ENCODE data around the gene NRXN3. TPM values are rescaled to one million over a fixed set of nuclear protein-coding genes. Genes with fewer than 3 reads are reported as not detected.
A peak's percentile ranks its signal among the peaks of the same experiment; 100 is the strongest.

The NRXN3 gene
- polyA plus RNA-seq, 1 of the 3 experiments (the other 2 are of a cell fraction): 1.6 TPM

DNA sequence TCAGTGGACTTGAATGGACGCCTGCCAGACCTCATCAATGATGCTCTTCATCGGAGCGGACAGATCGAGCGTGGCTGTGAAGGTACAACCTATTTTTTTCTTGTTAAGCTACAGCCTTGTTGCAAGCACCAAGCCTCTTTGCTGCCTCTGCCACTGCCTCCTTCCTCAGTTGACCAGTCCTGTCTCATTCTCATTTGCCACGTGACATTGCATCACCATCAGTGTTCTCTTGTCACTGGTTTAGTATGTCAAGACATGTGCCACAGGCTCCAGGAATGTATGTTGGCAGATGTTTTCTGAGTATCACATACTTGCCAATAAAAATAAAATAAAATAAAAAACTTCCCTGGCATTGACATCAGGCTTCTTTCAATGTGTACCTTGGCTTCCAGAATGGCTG is 798.1 kb downstream of the NRXN3 start:
- Histone ChIP-seq H3K36me3 (replicated peaks in 1 of 2; ENCODE audit: control insufficient read depth in 1 of 2, insufficient read depth in 2 of 2, low read length in 1 of 2) (no peaks in the 10 kb centered on the region), H3K27me3 (ENCODE audit: insufficient read depth) (no peaks in the 10 kb centered on the region), H4K20me1 (ENCODE audit: insufficient read depth) (no peaks in the 10 kb centered on the region), H3F3A (replicated peaks; ENCODE audit: insufficient read depth) (peaks cover 14% of the 10 kb centered on the region), H3K4me1 (ENCODE audit: control insufficient read depth in 1 of 2, insufficient read depth in 2 of 2, low read depth in 1 of 2, low read length in 1 of 2) (peaks cover 0 to 10% of the 10 kb centered on the region in 2 experiments; a peak in 3 of 4 replicates), H3K9ac (no peak overlapping the region), H2AFZ (ENCODE audit: low read depth) (no peak overlapping the region), H3K4me3 (ENCODE audit: low read depth in 2 of 2, low read length in 1 of 2) (no peak overlapping the region), H3K9me3 (no peaks in the 10 kb centered on the region), H3K27ac (ENCODE audit: low read depth in 2 of 2, low read length in 1 of 2) (peak overlapping the region in 1 of 2 experiments; percentile 78; a peak in 2 of 4 replicates), H3K9me2 (no peaks in the 10 kb centered on the region), H3K4me2 (0 out of 2 replicates have a peak overlapping the region, but pooled peaks have one; percentile 36), H3K79me2 (ENCODE audit: insufficient read depth) (no peaks in the 10 kb centered on the region)
- no peak for DNase-seq
- TF ChIP-seq, protein P1, sequence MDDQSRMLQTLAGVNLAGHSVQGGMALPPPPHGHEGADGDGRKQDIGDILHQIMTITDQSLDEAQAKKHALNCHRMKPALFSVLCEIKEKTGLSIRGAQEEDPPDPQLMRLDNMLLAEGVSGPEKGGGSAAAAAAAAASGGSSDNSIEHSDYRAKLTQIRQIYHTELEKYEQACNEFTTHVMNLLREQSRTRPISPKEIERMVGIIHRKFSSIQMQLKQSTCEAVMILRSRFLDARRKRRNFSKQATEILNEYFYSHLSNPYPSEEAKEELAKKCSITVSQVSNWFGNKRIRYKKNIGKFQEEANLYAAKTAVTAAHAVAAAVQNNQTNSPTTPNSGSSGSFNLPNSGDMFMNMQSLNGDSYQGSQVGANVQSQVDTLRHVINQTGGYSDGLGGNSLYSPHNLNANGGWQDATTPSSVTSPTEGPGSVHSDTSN (IDR thresholded peaks at IDR 0.05): no peak
- ChIA-PET CTCF (interaction anchor here (0.6 to 3.8 kb wide), 8 partner anchors 8 to 576 kb away, joined by 3 to 21 read pairs (median 3); no protein-coding TSS in a partner anchor), POLR2A (no interaction called here)
- 68% methylated on average over 6 of the region's 6 CpGs for WGBS (ENCODE audit: low lambda C conversion rate)

DNA sequence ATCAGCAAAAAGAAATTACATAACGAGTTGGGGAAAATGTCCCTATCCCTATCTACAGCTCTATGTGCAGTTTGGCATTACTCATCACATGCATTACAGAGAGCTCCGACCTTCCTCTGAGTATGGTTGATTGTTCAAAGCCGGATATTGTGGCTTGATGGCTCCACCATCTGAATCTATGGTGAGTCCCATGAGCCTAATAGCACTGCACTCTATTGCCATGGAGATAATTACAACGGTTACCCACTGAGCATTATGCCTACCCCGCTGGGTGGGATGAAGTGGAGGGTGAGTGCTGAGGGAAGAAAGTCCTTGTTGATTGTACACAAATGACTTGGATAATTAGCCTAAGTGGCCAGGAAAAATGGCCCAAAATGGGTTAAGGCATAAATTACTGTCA is 800.5 kb downstream of the NRXN3 start:
- no peak overlapping the region for H3K9ac ChIP-seq
- H4K20me1 ChIP-seq (ENCODE audit: insufficient read depth): no peaks in the 10 kb centered on the region
- H3K9me2 ChIP-seq: no peaks in the 10 kb centered on the region
- peaks cover 14% of the 10 kb centered on the region for H3F3A ChIP-seq (replicated peaks; ENCODE audit: insufficient read depth)
- POLR2A ChIA-PET: no interaction called here
- no peak for DNase-seq
- CTCF ChIA-PET: interaction anchor here (0.6 to 3.8 kb wide), 2 partner anchors 11 to 160 kb away, joined by 3 to 21 read pairs; no protein-coding TSS in a partner anchor
- H3K27ac ChIP-seq (ENCODE audit: low read depth in 2 of 2, low read length in 1 of 2): no peak overlapping the region
- H2AFZ ChIP-seq (ENCODE audit: low read depth): no peak overlapping the region
- no peaks in the 10 kb centered on the region for H3K36me3 ChIP-seq (replicated peaks in 1 of 2; ENCODE audit: control insufficient read depth in 1 of 2, insufficient read depth in 2 of 2, low read length in 1 of 2)
- no peaks in the 10 kb centered on the region for H3K27me3 ChIP-seq (ENCODE audit: insufficient read depth)
- 73% methylated on average over 5 of the region's 5 CpGs for WGBS (ENCODE audit: low lambda C conversion rate)
- no peaks in the 10 kb centered on the region for H3K9me3 ChIP-seq
- H3K4me2 ChIP-seq: no peak overlapping the region
- H3K79me2 ChIP-seq (ENCODE audit: insufficient read depth): no peaks in the 10 kb centered on the region
- H3K4me1 ChIP-seq (ENCODE audit: control insufficient read depth in 1 of 2, insufficient read depth in 2 of 2, low read depth in 1 of 2, low read length in 1 of 2): peaks cover 0 to 10% of the 10 kb centered on the region in 2 experiments; a peak in 3 of 4 replicates
- no peak overlapping the region for H3K4me3 ChIP-seq (ENCODE audit: low read depth in 2 of 2, low read length in 1 of 2)
- no peak for TF ChIP-seq EP300 (IDR thresholded peaks at IDR 0.05; ENCODE audit: borderline replicate concordance in 1 of 2, low read depth in 1 of 2, low read length in 1 of 2)
- TF ChIP-seq CHD2 (IDR thresholded peaks at IDR 0.05; ENCODE audit: low read length, partially characterized antibody): no peak
- TF ChIP-seq, protein P2, sequence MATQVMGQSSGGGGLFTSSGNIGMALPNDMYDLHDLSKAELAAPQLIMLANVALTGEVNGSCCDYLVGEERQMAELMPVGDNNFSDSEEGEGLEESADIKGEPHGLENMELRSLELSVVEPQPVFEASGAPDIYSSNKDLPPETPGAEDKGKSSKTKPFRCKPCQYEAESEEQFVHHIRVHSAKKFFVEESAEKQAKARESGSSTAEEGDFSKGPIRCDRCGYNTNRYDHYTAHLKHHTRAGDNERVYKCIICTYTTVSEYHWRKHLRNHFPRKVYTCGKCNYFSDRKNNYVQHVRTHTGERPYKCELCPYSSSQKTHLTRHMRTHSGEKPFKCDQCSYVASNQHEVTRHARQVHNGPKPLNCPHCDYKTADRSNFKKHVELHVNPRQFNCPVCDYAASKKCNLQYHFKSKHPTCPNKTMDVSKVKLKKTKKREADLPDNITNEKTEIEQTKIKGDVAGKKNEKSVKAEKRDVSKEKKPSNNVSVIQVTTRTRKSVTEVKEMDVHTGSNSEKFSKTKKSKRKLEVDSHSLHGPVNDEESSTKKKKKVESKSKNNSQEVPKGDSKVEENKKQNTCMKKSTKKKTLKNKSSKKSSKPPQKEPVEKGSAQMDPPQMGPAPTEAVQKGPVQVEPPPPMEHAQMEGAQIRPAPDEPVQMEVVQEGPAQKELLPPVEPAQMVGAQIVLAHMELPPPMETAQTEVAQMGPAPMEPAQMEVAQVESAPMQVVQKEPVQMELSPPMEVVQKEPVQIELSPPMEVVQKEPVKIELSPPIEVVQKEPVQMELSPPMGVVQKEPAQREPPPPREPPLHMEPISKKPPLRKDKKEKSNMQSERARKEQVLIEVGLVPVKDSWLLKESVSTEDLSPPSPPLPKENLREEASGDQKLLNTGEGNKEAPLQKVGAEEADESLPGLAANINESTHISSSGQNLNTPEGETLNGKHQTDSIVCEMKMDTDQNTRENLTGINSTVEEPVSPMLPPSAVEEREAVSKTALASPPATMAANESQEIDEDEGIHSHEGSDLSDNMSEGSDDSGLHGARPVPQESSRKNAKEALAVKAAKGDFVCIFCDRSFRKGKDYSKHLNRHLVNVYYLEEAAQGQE (IDR thresholded peaks at IDR 0.05; ENCODE audit: low read depth, low read length): no peak
- TF ChIP-seq, protein P3, sequence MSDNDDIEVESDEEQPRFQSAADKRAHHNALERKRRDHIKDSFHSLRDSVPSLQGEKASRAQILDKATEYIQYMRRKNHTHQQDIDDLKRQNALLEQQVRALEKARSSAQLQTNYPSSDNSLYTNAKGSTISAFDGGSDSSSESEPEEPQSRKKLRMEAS (IDR thresholded peaks at IDR 0.05; ENCODE audit: low read depth): no peak
- TF ChIP-seq GABPA (IDR thresholded peaks at IDR 0.05; ENCODE audit: low read depth): no peak
- TF ChIP-seq POLR2AphosphoS5 (IDR thresholded peaks at IDR 0.05; ENCODE audit: low read depth, low read length): no peak
- TF ChIP-seq, protein P1 (IDR thresholded peaks at IDR 0.05): no peak
- no peak for TF ChIP-seq RCOR1 (IDR thresholded peaks at IDR 0.05; ENCODE audit: low read length)
- no peak for TF ChIP-seq SIN3A (IDR thresholded peaks at IDR 0.05; ENCODE audit: borderline replicate concordance, low read depth, low read length)
- TF ChIP-seq EZH2phosphoT487 (IDR thresholded peaks at IDR 0.05; ENCODE audit: borderline replicate concordance, low read depth): no peak
- TF ChIP-seq RXRA (IDR thresholded peaks at IDR 0.05; ENCODE audit: borderline replicate concordance, low read depth): no peak
- TF ChIP-seq MEF2A (IDR thresholded peaks at IDR 0.05; ENCODE audit: borderline replicate concordance, low read depth): no peak
- no peak for TF ChIP-seq NFIC (IDR thresholded peaks at IDR 0.05; ENCODE audit: borderline replicate concordance)
- TF ChIP-seq FOSL2 (IDR thresholded peaks at IDR 0.05; ENCODE audit: borderline replicate concordance, low read depth): no peak
- TF ChIP-seq, protein P4, sequence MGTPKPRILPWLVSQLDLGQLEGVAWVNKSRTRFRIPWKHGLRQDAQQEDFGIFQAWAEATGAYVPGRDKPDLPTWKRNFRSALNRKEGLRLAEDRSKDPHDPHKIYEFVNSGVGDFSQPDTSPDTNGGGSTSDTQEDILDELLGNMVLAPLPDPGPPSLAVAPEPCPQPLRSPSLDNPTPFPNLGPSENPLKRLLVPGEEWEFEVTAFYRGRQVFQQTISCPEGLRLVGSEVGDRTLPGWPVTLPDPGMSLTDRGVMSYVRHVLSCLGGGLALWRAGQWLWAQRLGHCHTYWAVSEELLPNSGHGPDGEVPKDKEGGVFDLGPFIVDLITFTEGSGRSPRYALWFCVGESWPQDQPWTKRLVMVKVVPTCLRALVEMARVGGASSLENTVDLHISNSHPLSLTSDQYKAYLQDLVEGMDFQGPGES (IDR thresholded peaks at IDR 0.05; ENCODE audit: low read depth, low read length): no peak
- TF ChIP-seq TEAD4 (IDR thresholded peaks at IDR 0.05; ENCODE audit: borderline replicate concordance, insufficient read depth): no peak
- TF ChIP-seq, protein P5, sequence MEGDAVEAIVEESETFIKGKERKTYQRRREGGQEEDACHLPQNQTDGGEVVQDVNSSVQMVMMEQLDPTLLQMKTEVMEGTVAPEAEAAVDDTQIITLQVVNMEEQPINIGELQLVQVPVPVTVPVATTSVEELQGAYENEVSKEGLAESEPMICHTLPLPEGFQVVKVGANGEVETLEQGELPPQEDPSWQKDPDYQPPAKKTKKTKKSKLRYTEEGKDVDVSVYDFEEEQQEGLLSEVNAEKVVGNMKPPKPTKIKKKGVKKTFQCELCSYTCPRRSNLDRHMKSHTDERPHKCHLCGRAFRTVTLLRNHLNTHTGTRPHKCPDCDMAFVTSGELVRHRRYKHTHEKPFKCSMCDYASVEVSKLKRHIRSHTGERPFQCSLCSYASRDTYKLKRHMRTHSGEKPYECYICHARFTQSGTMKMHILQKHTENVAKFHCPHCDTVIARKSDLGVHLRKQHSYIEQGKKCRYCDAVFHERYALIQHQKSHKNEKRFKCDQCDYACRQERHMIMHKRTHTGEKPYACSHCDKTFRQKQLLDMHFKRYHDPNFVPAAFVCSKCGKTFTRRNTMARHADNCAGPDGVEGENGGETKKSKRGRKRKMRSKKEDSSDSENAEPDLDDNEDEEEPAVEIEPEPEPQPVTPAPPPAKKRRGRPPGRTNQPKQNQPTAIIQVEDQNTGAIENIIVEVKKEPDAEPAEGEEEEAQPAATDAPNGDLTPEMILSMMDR (IDR thresholded peaks at IDR 0.05): no peak

Data from SK-N-SH (cell line).